GM03348 (cell line): ENCODE measurements around the gene MAPRE3.
A peak's percentile ranks its signal among the peaks of the same experiment; 100 is the strongest.
"Not testable (repeated sequence)": the region's sequence is repeated elsewhere in the genome, so short reads cannot be mapped to it uniquely, and the experiment has no call there.

Source experiments
- DNase-seq: peaks from one replicate; pipeline ENCODE4 v3.0.0; 2012; ENCODE audit warnings: low spot score

MAPRE3 gene

GRCh38 chr2:27070653-27071276 is 100.3 kb downstream of the MAPRE3 start:
- DNase-seq, result no peak

- peak; percentile 97 for DNase-seq
These were observed 101.0 kb downstream of the MAPRE3 start, which contains the start of gene OST4 for GRCh38 chr2:27071277-27071989. OST4 (minus strand) TSS chr2:27071654.

GRCh38 chr2:27071990-27072830 is 101.8 kb downstream of the MAPRE3 start:
- peak; percentile 25 for DNase-seq

DNA sequence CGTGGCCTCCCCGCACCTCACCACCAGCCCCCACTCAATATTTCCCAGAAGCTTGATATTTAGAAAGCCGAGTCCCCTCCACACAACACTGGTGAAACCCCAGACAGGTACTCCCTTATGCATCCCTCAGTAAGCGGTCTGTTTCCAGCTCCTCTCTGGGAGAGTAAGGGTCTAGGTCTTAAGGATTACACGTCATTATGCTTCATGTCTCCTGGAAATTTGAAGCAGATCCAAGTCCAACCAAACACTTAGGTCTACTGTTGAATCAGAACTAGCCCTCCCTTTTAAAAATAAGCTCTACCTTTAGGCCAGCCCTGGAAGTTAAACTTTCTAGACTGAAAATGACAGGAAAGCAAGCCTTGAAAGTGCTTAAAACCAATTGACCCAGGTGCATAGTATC is 102.5 kb downstream of the MAPRE3 start:
- DNase-seq, result no peak

GRCh38 chr2:27073782-27074181 is 103.3 kb downstream of the MAPRE3 start:
- DNase-seq, result no peak

- DNase-seq, result no peak
These were observed 104.5 kb downstream of the MAPRE3 start for GRCh38 chr2:27074738-27075565.

GRCh38 chr2:27075566-27075871 is 105.1 kb downstream of the MAPRE3 start:
- not testable (repeated sequence) for DNase-seq

DNA sequence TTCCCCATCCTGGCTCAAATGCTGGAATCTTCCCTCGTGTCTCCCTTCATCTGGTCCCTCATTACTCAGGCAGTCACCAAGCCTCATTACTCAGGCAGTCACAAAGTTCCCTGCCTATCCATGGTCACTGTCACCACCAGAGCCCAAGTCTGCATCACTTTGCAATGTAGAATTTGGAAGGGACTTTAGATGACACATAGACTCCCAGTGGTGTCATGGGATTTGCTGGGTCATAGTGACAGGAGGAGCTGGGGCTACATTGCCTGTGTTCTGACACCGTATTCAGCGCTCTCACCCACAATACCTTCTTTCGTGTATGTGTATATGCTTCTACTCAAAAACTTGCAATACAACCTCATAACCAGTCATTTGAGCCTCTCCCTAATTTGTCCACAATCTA is 105.9 kb downstream of the MAPRE3 start:
- DNase-seq, result no peak
